WTC11 (cell line): Measurements from ENCODE around the gene ACVR2B. TPM values are rescaled to one million over a fixed set of nuclear protein-coding genes. Genes with fewer than 3 reads are reported as not detected.

Source experiments
- ATAC-seq: fragments of 200-7000 bp; cut with Tn5 transposase; 2 replicates; pipeline ENCODE4 v1.10.0; 2021; ENCODE audit warnings: mild to moderate bottlenecking, moderate library complexity
- CTCF ChIA-PET: fragments of 300-600 bp; sonication (Branson Sonifier 250); formaldehyde crosslinking; loops from one replicate; lab custom pipeline; 2021; ENCODE audit warnings: antibody characterized with exemption; lab: Charles Lee
- POLR2A ChIA-PET: fragments of 350-600 bp; sonication (Branson Sonifier 250); formaldehyde crosslinking; loops from one replicate; lab custom pipeline; 2021; ENCODE audit warnings: antibody characterized with exemption; lab: Charles Lee
- DNase-seq: peaks from one replicate; pipeline ENCODE4 v3.0.0; 2021; ENCODE audit warnings: low spot score
- H3K27ac Mint-ChIP-seq: 2 replicates; pipeline ENCODE4 v1.8.0; 2021; ENCODE audit warnings: mixed read lengths
- H3K27me3 Mint-ChIP-seq: 2 replicates; pipeline ENCODE4 v1.8.0; 2021; ENCODE audit warnings: low read depth, mild to moderate bottlenecking, moderate library complexity, mixed read lengths
- H3K36me3 Mint-ChIP-seq: 2 replicates; pipeline ENCODE4 v1.8.0; 2021; ENCODE audit warnings: mixed read lengths
- H3K4me1 Mint-ChIP-seq: 2 replicates; pipeline ENCODE4 v1.8.0; 2022; ENCODE audit warnings: mixed read lengths
- H3K4me3 Mint-ChIP-seq: 2 replicates; pipeline ENCODE4 v1.8.0; 2021; ENCODE audit warnings: mild to moderate bottlenecking, moderate library complexity, mixed read lengths
- H3K9me3 Mint-ChIP-seq: 2 replicates; pipeline ENCODE4 v1.8.0; 2021; ENCODE audit warnings: mixed read lengths
- AFF4 ChIP-seq: sonication (generic); formaldehyde crosslinking; IDR thresholded peaks from 2 replicates; pipeline ENCODE4 v1.8.1; 2023; ENCODE audit warnings: mild to moderate bottlenecking, missing genetic modification reagents, borderline replicate concordance
- AR ChIP-seq: fragments of 250-450 bp; sonication (Bioruptor Pico); IDR thresholded peaks from 2 replicates; pipeline ENCODE4 v1.9.0; 2021; ENCODE audit warnings: mild to moderate bottlenecking
- CREM ChIP-seq: sonication (generic); formaldehyde crosslinking; IDR thresholded peaks from 2 replicates; pipeline ENCODE4 v1.8.1; 2022; ENCODE audit warnings: mild to moderate bottlenecking, missing genetic modification reagents, moderate library complexity
- ELF4 ChIP-seq: sonication (generic); formaldehyde crosslinking; IDR thresholded peaks from 2 replicates; pipeline ENCODE4 v1.8.1; 2022; ENCODE audit warnings: low read depth, mild to moderate bottlenecking, moderate library complexity, missing genetic modification reagents
- GRHL2 ChIP-seq: fragments of 250-450 bp; sonication (Bioruptor Pico); IDR thresholded peaks from 2 replicates; pipeline ENCODE4 v1.8.0; 2022; ENCODE audit warnings: mild to moderate bottlenecking, moderate library complexity; ENCODE audit not compliant: insufficient replicate concordance, severe bottlenecking
- HMGA2 ChIP-seq: fragments of 250-450 bp; sonication (Bioruptor Pico); IDR thresholded peaks from 2 replicates; pipeline ENCODE4 v1.4.0; 2021; ENCODE audit warnings: mild to moderate bottlenecking, moderate library complexity
- NFYB ChIP-seq: sonication (generic); formaldehyde crosslinking; conservative IDR thresholded peaks from 2 replicates; pipeline ENCODE4 v1.8.0; 2022; ENCODE audit warnings: low read depth, missing genetic modification reagents
- USF1 ChIP-seq: sonication (generic); formaldehyde crosslinking; IDR thresholded peaks from 2 replicates; pipeline ENCODE4 v1.8.0; 2022; ENCODE audit warnings: mild to moderate bottlenecking, missing genetic modification reagents
- ZNF423 ChIP-seq: fragments of 250-450 bp; sonication (Bioruptor Pico); IDR thresholded peaks from 2 replicates; pipeline ENCODE4 v2.1.2; 2022; ENCODE audit warnings: mild to moderate bottlenecking, moderate library complexity
- total RNA-seq: library from RNA; stranded (reverse); gene quantifications from 3 replicates; pipeline ENCODE4 v1.2.3, GENCODE V29; 2021
- TF ChIP-seq, protein P1 (sequence below): sonication (generic); formaldehyde crosslinking; IDR thresholded peaks from 2 replicates; pipeline ENCODE4 v1.8.1; 2022; ENCODE audit warnings: mild to moderate bottlenecking, moderate library complexity, missing genetic modification reagents
- TF ChIP-seq, protein P2 (sequence below): sonication (generic); formaldehyde crosslinking; IDR thresholded peaks from 2 replicates; pipeline ENCODE4 v1.8.0; 2023; ENCODE audit warnings: mild to moderate bottlenecking, missing genetic modification reagents
- TF ChIP-seq, protein P3 (sequence below): sonication (generic); formaldehyde crosslinking; IDR thresholded peaks from 2 replicates; pipeline ENCODE4 v1.8.1; 2023; ENCODE audit warnings: mild to moderate bottlenecking, missing genetic modification reagents, moderate library complexity

Gene ACVR2B
- total RNA-seq, 1 experiment from 2014 or later = 104 TPM

- TF ChIP-seq, protein P1, sequence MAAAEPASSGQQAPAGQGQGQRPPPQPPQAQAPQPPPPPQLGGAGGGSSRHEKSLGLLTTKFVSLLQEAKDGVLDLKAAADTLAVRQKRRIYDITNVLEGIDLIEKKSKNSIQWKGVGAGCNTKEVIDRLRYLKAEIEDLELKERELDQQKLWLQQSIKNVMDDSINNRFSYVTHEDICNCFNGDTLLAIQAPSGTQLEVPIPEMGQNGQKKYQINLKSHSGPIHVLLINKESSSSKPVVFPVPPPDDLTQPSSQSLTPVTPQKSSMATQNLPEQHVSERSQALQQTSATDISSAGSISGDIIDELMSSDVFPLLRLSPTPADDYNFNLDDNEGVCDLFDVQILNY (CRISPR knock-in tag) = no peak
Measured at GRCh38 chr3:38454884-38455638, 1.4 kb downstream of the ACVR2B start (continued).

- POLR2A ChIA-PET = interaction anchor here (0.9 to 1.7 kb wide), 6 partner anchors 14 to 319 kb away, joined by 3 to 5 read pairs (median 4); partner anchors contain the start of genes ACAA1, OXSR1 and XYLB
Measured at GRCh38 chr3:38455639-38456430, 2.1 kb downstream of the ACVR2B start.

DNA sequence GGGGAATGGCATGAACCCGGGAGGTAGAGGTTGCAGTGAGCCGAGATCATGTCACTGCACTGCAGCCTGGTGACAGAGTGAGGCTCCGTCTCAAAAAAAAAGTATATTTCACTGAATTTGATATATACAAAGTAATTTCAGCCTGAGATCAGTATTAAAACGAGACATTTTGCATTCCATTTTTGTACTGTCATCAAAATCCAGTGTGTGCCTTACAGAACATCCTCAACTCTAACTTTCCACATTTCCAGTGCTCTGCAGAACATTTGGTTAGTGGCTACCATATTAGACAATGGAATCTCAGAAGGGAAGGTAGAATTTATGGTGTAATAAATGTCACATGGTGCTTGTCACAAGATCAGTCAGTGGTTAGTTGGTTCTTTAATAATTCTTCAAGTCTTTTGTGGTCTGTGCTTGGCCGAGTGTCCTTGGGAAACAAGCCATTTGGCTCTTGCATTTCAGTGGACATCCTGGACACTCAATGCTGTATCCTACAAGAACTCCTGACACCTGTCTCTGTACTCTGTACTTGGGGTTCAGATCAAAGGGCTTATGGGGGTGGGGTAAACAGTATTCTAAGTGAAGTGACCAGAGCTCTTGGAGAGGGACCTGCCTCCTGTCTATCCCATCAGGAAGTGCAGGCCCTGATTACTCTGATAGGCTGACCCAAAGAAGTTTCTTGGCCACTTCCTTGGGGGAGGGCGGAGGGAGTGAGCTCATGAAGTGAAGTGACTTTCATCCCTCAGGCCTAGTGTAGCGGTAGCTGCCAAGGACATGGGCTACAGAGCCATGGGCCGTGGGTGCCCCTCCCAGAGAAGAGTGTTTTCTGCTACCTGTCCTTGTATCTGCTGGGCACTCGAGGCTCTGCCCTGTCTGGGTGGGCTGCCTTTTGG, 3.7 kb downstream of the ACVR2B start:
- Mint-ChIP-seq H3K27ac (no peak overlapping the region; the same call in 1 of the 2 replicates), H3K4me1 (peaks cover 51% of the 10 kb centered on the region), H3K9me3 (no peaks in the 10 kb centered on the region), H3K27me3 (no peaks in the 10 kb centered on the region), H3K4me3 (no peak overlapping the region; the same call in none of the 2 replicates), H3K36me3 (peaks cover 2% of the 10 kb centered on the region; the same call in 1 of the 2 replicates)
- ChIA-PET CTCF (interaction anchor here (0.7 to 1.3 kb wide), 4 partner anchors 10 to 111 kb away, joined by 3 to 5 read pairs (median 4); partner anchors contain the start of gene XYLB), POLR2A (interaction anchor here (0.6 kb wide), 2 partner anchors 40 to 249 kb away, joined by 4 to 7 read pairs; no protein-coding TSS in a partner anchor)
- no peak for ATAC-seq
- no peak for TF ChIP-seq GRHL2 (CRISPR knock-in tag)
- TF ChIP-seq AR (CRISPR knock-in tag) = no peak
- TF ChIP-seq ZNF423 (CRISPR knock-in tag) = no peak
- TF ChIP-seq AFF4 (CRISPR knock-in tag) = no peak
- no peak for TF ChIP-seq NFYB
- TF ChIP-seq, protein P2, sequence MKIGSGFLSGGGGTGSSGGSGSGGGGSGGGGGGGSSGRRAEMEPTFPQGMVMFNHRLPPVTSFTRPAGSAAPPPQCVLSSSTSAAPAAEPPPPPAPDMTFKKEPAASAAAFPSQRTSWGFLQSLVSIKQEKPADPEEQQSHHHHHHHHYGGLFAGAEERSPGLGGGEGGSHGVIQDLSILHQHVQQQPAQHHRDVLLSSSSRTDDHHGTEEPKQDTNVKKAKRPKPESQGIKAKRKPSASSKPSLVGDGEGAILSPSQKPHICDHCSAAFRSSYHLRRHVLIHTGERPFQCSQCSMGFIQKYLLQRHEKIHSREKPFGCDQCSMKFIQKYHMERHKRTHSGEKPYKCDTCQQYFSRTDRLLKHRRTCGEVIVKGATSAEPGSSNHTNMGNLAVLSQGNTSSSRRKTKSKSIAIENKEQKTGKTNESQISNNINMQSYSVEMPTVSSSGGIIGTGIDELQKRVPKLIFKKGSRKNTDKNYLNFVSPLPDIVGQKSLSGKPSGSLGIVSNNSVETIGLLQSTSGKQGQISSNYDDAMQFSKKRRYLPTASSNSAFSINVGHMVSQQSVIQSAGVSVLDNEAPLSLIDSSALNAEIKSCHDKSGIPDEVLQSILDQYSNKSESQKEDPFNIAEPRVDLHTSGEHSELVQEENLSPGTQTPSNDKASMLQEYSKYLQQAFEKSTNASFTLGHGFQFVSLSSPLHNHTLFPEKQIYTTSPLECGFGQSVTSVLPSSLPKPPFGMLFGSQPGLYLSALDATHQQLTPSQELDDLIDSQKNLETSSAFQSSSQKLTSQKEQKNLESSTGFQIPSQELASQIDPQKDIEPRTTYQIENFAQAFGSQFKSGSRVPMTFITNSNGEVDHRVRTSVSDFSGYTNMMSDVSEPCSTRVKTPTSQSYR (CRISPR knock-in tag) = no peak
- no peak for TF ChIP-seq HMGA2 (CRISPR knock-in tag)
- no peak for DNase-seq

More at GRCh38 chr3:38455639-38456430, 2.1 kb downstream of the ACVR2B start:
- Mint-ChIP-seq H3K4me3 (peak overlapping the region; percentile 98), H3K27me3 (no peaks in the 10 kb centered on the region), H3K36me3 (peaks cover 4% of the 10 kb centered on the region)
- ATAC-seq (peak; percentile 31), DNase-seq (no peak)
- CTCF ChIA-PET = interaction anchor here (0.9 to 2.4 kb wide), 4 partner anchors 41 to 319 kb away, joined by 3 to 13 read pairs (median 3); partner anchors contain the start of genes ACAA1, EXOG and XYLB
- TF ChIP-seq ELF4 (no peak), CREM (CRISPR knock-in tag) (0 out of 2 replicates have a peak, but pooled peaks have one; percentile 37), USF1 (CRISPR knock-in tag) (0 out of 2 replicates have a peak, but pooled peaks have one; percentile 47)
- TF ChIP-seq, protein P3, sequence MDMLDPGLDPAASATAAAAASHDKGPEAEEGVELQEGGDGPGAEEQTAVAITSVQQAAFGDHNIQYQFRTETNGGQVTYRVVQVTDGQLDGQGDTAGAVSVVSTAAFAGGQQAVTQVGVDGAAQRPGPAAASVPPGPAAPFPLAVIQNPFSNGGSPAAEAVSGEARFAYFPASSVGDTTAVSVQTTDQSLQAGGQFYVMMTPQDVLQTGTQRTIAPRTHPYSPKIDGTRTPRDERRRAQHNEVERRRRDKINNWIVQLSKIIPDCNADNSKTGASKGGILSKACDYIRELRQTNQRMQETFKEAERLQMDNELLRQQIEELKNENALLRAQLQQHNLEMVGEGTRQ (CRISPR knock-in tag) = peak; percentile 62
- TF ChIP-seq, all 79 proteins: peak for 3
- Mint-ChIP-seq H3K27ac (peak overlapping the region; percentile 94), H3K9me3 (peaks cover 2% of the 10 kb centered on the region), H3K4me1 (peaks cover 51% of the 10 kb centered on the region)
